Endothelial cell (in vitro differentiated cells): ENCODE measurements around the gene BCAT1. TPM values are rescaled to one million over a fixed set of nuclear protein-coding genes. Genes with fewer than 3 reads are reported as not detected.

ENCODE experiments used
- DNase-seq: peaks from one replicate; pipeline ENCODE4 v3.0.0; 2021; ENCODE audit warnings: low spot score
- H3K27ac Mint-ChIP-seq: one replicate; pipeline ENCODE4 v1.8.0; 2021; ENCODE audit warnings: mixed read lengths, inconsistent platforms; ENCODE audit not compliant: unreplicated experiment
- H3K27me3 Mint-ChIP-seq: one replicate; pipeline ENCODE4 v1.8.0; 2021; ENCODE audit warnings: mild to moderate bottlenecking, moderate library complexity, mixed read lengths, inconsistent platforms; ENCODE audit not compliant: unreplicated experiment
- H3K36me3 Mint-ChIP-seq: one replicate; pipeline ENCODE4 v1.8.0; 2021; ENCODE audit warnings: mild to moderate bottlenecking, low read depth, mixed read lengths, inconsistent platforms; ENCODE audit not compliant: unreplicated experiment
- H3K4me1 Mint-ChIP-seq: one replicate; pipeline ENCODE4 v1.8.0; 2021; ENCODE audit warnings: mild to moderate bottlenecking, mixed read lengths, inconsistent platforms; ENCODE audit not compliant: unreplicated experiment
- H3K4me3 Mint-ChIP-seq: one replicate; pipeline ENCODE4 v1.8.0; 2021; ENCODE audit warnings: mild to moderate bottlenecking, mixed read lengths, inconsistent platforms; ENCODE audit not compliant: unreplicated experiment
- H3K9me3 Mint-ChIP-seq: one replicate; pipeline ENCODE4 v1.8.0; 2021; ENCODE audit warnings: mixed read lengths, inconsistent platforms; ENCODE audit not compliant: unreplicated experiment
- CTCF ChIP-seq: fragments of 200-600 bp; sonication (generic); IDR thresholded peaks from one replicate; pipeline ENCODE4 v1.5.0; 2021; ENCODE audit warnings: antibody characterized with exemption; ENCODE audit not compliant: unreplicated experiment
- total RNA-seq: library from RNA; stranded (reverse); fragmentation: NEBNext Ultra II Directional; extraction: Animal tissue kit (Norgen Biotek cat#: 25700); gene quantifications from one replicate; pipeline ENCODE4 v1.2.1, GENCODE V29; 2021; ENCODE audit not compliant: unreplicated experiment

BCAT1 gene
- total RNA-seq, 1 donor from 2014 or later: 110 TPM

- peaks cover 3% of the 10 kb centered on the region for H3K27me3 Mint-ChIP-seq
- DNase-seq: peak; percentile 53
- peaks cover 28% of the 10 kb centered on the region for H3K4me1 Mint-ChIP-seq
- H3K4me3 Mint-ChIP-seq: peak overlapping the region; percentile 96
- TF ChIP-seq CTCF: no peak
- peak overlapping the region; percentile 93 for H3K27ac Mint-ChIP-seq
- H3K9me3 Mint-ChIP-seq: no peaks in the 10 kb centered on the region
- H3K36me3 Mint-ChIP-seq: peaks cover 3% of the 10 kb centered on the region
Measured at GRCh38 chr12:24901576-24902461, 47.1 kb downstream of the BCAT1 start.

GRCh38 chr12:24900196-24900595 is 48.7 kb downstream of the BCAT1 start:
- no peak for TF ChIP-seq CTCF
- Mint-ChIP-seq H3K27ac (peak overlapping the region; percentile 93), H3K4me3 (no peak overlapping the region), H3K9me3 (no peaks in the 10 kb centered on the region), H3K36me3 (peaks cover 3% of the 10 kb centered on the region), H3K4me1 (peaks cover 32% of the 10 kb centered on the region), H3K27me3 (peaks cover 4% of the 10 kb centered on the region)
- no peak for DNase-seq

GRCh38 chr12:24899503-24900075 is 49.3 kb downstream of the BCAT1 start:
- Mint-ChIP-seq H3K36me3 (peaks cover 3% of the 10 kb centered on the region), H3K4me1 (peaks cover 38% of the 10 kb centered on the region), H3K27me3 (peaks cover 4% of the 10 kb centered on the region), H3K4me3 (no peak overlapping the region), H3K9me3 (no peaks in the 10 kb centered on the region), H3K27ac (no peak overlapping the region)
- no peak for DNase-seq
- no peak for TF ChIP-seq CTCF

- DNase-seq: no peak
- Mint-ChIP-seq H3K27me3 (peaks cover 4% of the 10 kb centered on the region), H3K4me1 (peaks cover 43% of the 10 kb centered on the region), H3K9me3 (no peaks in the 10 kb centered on the region), H3K36me3 (peaks cover 3% of the 10 kb centered on the region), H3K27ac (no peak overlapping the region), H3K4me3 (no peak overlapping the region)
- no peak for TF ChIP-seq CTCF
Measured at GRCh38 chr12:24898606-24899005, 50.3 kb downstream of the BCAT1 start.

- peaks cover 40% of the 10 kb centered on the region for H3K4me1 Mint-ChIP-seq
- H3K9me3 Mint-ChIP-seq: no peaks in the 10 kb centered on the region
- no peak for TF ChIP-seq CTCF
- peaks cover 3% of the 10 kb centered on the region for H3K36me3 Mint-ChIP-seq
- peaks cover 4% of the 10 kb centered on the region for H3K27me3 Mint-ChIP-seq
- DNase-seq: no peak
- H3K4me3 Mint-ChIP-seq: no peak overlapping the region
- H3K27ac Mint-ChIP-seq: no peak overlapping the region
Measured at GRCh38 chr12:24898185-24898584, 50.7 kb downstream of the BCAT1 start.
